ENCODE data around the gene SMNDC1.

- no peak for TF ChIP-seq EP300 (IDR thresholded peaks at IDR 0.05; ENCODE audit: borderline replicate concordance)
- no peak for TF ChIP-seq RAD21 (IDR thresholded peaks at IDR 0.05; ENCODE audit: low read depth)
- no peak for TF ChIP-seq EGR1 (IDR thresholded peaks at IDR 0.05)
- TF ChIP-seq TAF1 (IDR thresholded peaks at IDR 0.05; ENCODE audit: low read depth): no peak
- TF ChIP-seq, protein P1, sequence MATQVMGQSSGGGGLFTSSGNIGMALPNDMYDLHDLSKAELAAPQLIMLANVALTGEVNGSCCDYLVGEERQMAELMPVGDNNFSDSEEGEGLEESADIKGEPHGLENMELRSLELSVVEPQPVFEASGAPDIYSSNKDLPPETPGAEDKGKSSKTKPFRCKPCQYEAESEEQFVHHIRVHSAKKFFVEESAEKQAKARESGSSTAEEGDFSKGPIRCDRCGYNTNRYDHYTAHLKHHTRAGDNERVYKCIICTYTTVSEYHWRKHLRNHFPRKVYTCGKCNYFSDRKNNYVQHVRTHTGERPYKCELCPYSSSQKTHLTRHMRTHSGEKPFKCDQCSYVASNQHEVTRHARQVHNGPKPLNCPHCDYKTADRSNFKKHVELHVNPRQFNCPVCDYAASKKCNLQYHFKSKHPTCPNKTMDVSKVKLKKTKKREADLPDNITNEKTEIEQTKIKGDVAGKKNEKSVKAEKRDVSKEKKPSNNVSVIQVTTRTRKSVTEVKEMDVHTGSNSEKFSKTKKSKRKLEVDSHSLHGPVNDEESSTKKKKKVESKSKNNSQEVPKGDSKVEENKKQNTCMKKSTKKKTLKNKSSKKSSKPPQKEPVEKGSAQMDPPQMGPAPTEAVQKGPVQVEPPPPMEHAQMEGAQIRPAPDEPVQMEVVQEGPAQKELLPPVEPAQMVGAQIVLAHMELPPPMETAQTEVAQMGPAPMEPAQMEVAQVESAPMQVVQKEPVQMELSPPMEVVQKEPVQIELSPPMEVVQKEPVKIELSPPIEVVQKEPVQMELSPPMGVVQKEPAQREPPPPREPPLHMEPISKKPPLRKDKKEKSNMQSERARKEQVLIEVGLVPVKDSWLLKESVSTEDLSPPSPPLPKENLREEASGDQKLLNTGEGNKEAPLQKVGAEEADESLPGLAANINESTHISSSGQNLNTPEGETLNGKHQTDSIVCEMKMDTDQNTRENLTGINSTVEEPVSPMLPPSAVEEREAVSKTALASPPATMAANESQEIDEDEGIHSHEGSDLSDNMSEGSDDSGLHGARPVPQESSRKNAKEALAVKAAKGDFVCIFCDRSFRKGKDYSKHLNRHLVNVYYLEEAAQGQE (IDR thresholded peaks at IDR 0.05; ENCODE audit: low read depth): no peak
- TF ChIP-seq TEAD4 (IDR thresholded peaks at IDR 0.05): no peak
- no peak for TF ChIP-seq CEBPB (IDR thresholded peaks at IDR 0.05)
- TF ChIP-seq CREB1 (IDR thresholded peaks at IDR 0.05; ENCODE audit: low read depth): no peak
- TF ChIP-seq YY1 (IDR thresholded peaks at IDR 0.05; ENCODE audit: low read depth): no peak
- TF ChIP-seq, protein P2, sequence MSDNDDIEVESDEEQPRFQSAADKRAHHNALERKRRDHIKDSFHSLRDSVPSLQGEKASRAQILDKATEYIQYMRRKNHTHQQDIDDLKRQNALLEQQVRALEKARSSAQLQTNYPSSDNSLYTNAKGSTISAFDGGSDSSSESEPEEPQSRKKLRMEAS (IDR thresholded peaks at IDR 0.05): no peak
- no peak for TF ChIP-seq FOXM1 (IDR thresholded peaks at IDR 0.05; ENCODE audit: borderline replicate concordance, low read depth)
- TF ChIP-seq, protein P3, sequence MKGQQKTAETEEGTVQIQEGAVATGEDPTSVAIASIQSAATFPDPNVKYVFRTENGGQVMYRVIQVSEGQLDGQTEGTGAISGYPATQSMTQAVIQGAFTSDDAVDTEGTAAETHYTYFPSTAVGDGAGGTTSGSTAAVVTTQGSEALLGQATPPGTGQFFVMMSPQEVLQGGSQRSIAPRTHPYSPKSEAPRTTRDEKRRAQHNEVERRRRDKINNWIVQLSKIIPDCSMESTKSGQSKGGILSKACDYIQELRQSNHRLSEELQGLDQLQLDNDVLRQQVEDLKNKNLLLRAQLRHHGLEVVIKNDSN (IDR thresholded peaks at IDR 0.05): no peak
- TF ChIP-seq ZBTB7A (IDR thresholded peaks at IDR 0.05; ENCODE audit: low read depth): no peak
These were observed 27.1 kb downstream of the SMNDC1 start for GRCh38 chr10:110277591-110277990.

Measured in Ishikawa (cell line).